GM12872 (cell line): ENCODE results near the gene ATP11C.

ENCODE experiments used
- CTCF ChIP-seq: IDR thresholded peaks from 3 replicates; pipeline ENCODE4 v1.5.1; 2011; ENCODE audit warnings: low read depth, mild to moderate bottlenecking, low read length, moderate library complexity; ENCODE audit not compliant: insufficient read depth

Gene ATP11C

GRCh38 chrX:139762400-139763183, 170.3 kb downstream of the ATP11C start:
- TF ChIP-seq CTCF = no peak

DNA sequence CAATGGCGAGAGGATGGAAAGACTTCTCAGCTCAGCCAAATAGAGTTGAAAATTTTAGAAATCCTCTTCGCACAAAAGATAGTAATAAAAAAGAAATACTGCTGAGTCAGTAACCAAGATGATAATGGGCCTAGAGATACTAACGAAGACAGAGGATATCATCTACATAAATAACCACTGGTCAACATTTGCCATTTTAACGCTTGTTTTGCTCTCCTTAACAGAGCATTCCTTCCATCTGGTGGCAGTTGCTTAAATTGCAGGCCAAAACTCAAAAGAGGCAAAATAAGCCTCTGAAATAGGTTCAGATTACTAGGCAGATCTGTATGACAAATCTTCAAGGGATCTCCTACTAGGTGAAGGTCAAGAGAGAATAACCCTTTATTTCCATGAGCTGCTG, 173.2 kb downstream of the ATP11C start:
- TF ChIP-seq CTCF = 0 out of 3 replicates have a peak, but pooled peaks have one; percentile 28

GRCh38 chrX:139758809-139759208, 174.0 kb downstream of the ATP11C start:
- TF ChIP-seq CTCF = no peak

DNA sequence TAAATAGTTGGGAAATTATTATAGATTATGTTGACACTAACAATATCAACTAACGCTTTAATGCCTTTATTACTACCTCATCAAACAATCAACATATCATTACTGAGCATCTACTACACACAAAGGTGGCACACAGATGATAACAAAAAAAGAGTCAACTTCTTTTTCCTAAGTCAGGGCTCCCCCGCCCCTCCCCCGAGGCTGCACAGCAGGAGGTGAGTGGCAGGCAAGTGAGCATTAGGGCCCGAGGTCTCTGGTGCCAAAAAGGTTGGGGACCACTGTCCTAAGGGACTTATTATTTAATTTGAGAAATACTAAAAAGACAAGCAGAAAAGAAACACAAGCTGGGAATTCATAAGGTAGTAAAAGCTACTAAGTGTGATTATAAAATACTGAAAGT, 174.6 kb downstream of the ATP11C start:
- TF ChIP-seq CTCF = no peak

- no peak for TF ChIP-seq CTCF
Observed at GRCh38 chrX:139751053-139751452, 181.8 kb downstream of the ATP11C start.

- TF ChIP-seq CTCF = no peak
Observed at GRCh38 chrX:139750390-139750789, 182.5 kb downstream of the ATP11C start.

GRCh38 chrX:139739138-139739537, 193.7 kb downstream of the ATP11C start:
- TF ChIP-seq CTCF = no peak
